GM18499 (cell line): Measurements from ENCODE around the gene IL1B.
"Not testable (repeated sequence)": the region's sequence is repeated elsewhere in the genome, so short reads cannot be mapped to it uniquely, and the experiment has no call there.

Experiments
- ATAC-seq: cut with Tn5 transposase; IDR thresholded peaks from one replicate; pipeline ENCODE4 v1.9.1; 2021; ENCODE audit warnings: moderate number of reproducible peaks; ENCODE audit not compliant: insufficient read depth, unreplicated experiment

Gene IL1B

GRCh38 chr2:112859406-112860183, 23.0 kb upstream of the IL1B start:
- ATAC-seq, result not testable (repeated sequence)

- ATAC-seq, result no peak
Measured at GRCh38 chr2:112850588-112850987, 14.0 kb upstream of the IL1B start.

GRCh38 chr2:112849956-112850355, 13.4 kb upstream of the IL1B start:
- no peak for ATAC-seq

GRCh38 chr2:112848833-112849232, 12.3 kb upstream of the IL1B start:
- no peak for ATAC-seq

GRCh38 chr2:112846031-112846430, 9.5 kb upstream of the IL1B start:
- no peak for ATAC-seq

GRCh38 chr2:112843836-112844235, 7.3 kb upstream of the IL1B start:
- no peak for ATAC-seq

GRCh38 chr2:112843288-112843687, 6.7 kb upstream of the IL1B start:
- ATAC-seq, result no peak

GRCh38 chr2:112841295-112842044, 4.9 kb upstream of the IL1B start:
- ATAC-seq, result no peak

- no peak for ATAC-seq
Measured at GRCh38 chr2:112840068-112840445, 3.5 kb upstream of the IL1B start.

GRCh38 chr2:112839407-112840067, 3.0 kb upstream of the IL1B start:
- no peak for ATAC-seq

GRCh38 chr2:112836163-112836560, 417 bp downstream of the IL1B start:
- ATAC-seq, result no peak

GRCh38 chr2:112835536-112836162, 930 bp downstream of the IL1B start:
- ATAC-seq, result no peak

- no peak for ATAC-seq
Measured at GRCh38 chr2:112835061-112835501, 1.5 kb downstream of the IL1B start.

GRCh38 chr2:112834396-112835037, 2.1 kb downstream of the IL1B start:
- no peak for ATAC-seq

GRCh38 chr2:112833976-112834375, 2.6 kb downstream of the IL1B start:
- ATAC-seq, result no peak

- ATAC-seq, result not testable (repeated sequence)
Measured at GRCh38 chr2:112833639-112833931, 3.0 kb downstream of the IL1B start.

- no peak for ATAC-seq
Measured at GRCh38 chr2:112832841-112833638, 3.5 kb downstream of the IL1B start.

- ATAC-seq, result no peak
Measured at GRCh38 chr2:112831946-112832840, 4.4 kb downstream of the IL1B start.

- ATAC-seq, result no peak
Measured at GRCh38 chr2:112831513-112831845, 5.1 kb downstream of the IL1B start.
